Measurements from ENCODE around the gene RHOU.
"Not testable (repeated sequence)": the region's sequence is repeated elsewhere in the genome, so short reads cannot be mapped to it uniquely, and the experiment has no call there.

Gene RHOU

GRCh38 chr1:228760979-228761378, 25.7 kb downstream of the RHOU start:
- no peak for DNase-seq (ENCODE audit: low read depth)

GRCh38 chr1:228763561-228763960, 28.3 kb downstream of the RHOU start:
- no peak for DNase-seq (ENCODE audit: low read depth)

DNA sequence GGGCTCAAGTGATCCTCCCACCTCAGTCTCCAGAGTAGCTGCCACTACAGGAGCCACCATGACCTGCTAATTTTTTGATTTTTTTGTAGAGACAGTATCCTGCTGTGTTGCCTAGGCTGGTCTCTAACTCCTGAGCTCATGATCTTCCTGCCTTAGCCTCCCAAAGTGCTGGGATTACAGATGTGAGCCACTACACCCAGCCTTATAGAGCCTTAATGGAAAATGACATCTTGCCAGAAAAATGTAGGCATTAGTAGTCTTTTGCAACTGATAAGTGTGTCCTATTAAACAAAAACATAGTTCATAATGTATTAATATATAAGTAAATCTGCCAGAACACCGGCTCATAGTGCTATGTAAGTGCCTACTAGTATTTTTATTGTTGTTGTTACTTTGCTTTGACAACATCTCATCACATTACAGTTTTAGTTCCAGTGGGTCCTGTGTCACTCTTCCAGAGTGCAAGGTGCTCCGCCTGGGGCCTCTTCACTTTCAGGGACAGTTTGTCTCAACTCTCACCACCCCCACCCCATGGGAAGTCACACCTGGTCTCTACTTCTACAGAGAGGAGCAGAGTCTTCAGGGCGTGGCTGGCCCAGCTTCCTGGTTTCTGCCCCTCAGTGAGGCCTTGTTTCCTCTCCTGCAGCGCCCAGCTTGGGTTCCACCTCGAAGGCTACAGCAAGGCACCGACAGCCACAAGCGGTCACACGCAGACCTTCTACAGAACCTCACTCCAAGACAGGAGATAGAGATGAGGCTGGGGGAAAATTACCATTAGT, 30.1 kb downstream of the RHOU start:
- DNase-seq (ENCODE audit: low read depth) = no peak

- no peak for DNase-seq (ENCODE audit: low read depth)
Observed at GRCh38 chr1:228766788-228767187, 31.5 kb downstream of the RHOU start.

GRCh38 chr1:228767636-228768354, 32.5 kb downstream of the RHOU start:
- no peak for DNase-seq (ENCODE audit: low read depth)

DNA sequence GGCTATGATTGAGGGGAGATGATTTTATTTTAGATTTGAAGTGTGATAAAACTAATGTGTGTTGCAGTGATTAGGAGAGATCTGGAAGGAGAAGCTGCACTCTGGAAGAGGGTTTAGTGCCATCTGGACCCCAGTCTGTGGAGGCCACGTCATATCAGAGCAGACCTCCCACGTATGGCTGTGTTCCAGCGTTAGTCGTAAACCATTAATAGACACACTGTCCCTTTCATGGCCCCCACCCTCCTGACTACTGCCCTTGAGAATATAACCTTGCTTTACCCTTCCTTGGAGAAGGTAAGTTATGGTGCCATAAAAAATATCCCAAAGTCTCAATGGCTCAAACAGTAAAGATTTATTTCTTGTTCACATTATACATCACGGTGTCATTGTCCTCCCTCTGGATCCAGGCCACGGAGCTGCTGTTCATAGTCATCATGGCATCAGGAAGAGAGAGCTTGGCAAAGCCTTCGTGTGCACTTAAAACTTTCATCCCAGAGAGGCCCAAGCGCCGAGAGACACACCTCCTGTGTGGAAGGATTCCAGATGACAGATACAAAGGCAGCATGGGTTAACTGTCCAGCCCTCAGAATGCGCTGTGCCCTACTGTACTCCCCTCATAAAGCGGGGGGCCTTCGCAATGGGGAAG, 33.2 kb downstream of the RHOU start:
- DNase-seq (ENCODE audit: low read depth) = no peak

GRCh38 chr1:228770779-228771223, 35.5 kb downstream of the RHOU start:
- no peak for DNase-seq (ENCODE audit: low read depth)

DNA sequence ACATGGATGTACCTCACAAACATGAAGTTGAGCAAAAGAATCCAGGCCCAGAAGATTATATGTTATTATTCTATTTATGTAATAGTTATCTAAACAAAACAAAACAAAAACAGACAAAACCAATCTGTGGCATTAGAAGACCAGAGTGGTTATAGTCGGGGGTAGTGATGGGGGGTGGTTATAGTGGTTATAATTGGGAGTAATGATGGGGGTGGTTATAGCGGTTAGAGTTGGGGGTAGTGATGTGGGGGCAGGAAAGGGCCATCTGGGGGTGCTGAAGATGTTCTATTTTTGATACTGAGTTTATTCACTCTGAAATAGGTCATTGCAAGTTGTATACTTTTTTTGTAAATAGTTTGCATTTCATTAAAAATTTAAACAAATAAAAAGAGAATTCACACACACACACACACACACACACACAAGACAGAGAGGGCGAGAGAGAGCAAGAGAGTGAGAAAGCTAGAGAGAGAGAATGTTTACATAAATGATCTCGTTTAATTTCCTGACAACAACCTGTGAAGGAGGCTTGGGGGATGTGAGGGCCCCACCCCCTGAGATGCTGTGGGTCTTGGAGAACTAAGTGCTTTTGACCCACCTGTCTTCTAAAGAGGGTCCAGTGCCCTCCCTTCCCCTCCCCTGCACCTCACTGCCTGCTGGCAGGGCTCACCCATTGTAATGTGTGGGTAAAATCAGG, 37.4 kb downstream of the RHOU start:
- no peak for DNase-seq (ENCODE audit: low read depth)

GRCh38 chr1:228775946-228776345, 40.7 kb downstream of the RHOU start:
- not testable (repeated sequence) for DNase-seq (ENCODE audit: low read depth)

GRCh38 chr1:228776449-228776848, 41.2 kb downstream of the RHOU start:
- no peak for DNase-seq (ENCODE audit: low read depth)

GRCh38 chr1:228777236-228777635, 42.0 kb downstream of the RHOU start:
- DNase-seq (ENCODE audit: low read depth) = no peak

DNA sequence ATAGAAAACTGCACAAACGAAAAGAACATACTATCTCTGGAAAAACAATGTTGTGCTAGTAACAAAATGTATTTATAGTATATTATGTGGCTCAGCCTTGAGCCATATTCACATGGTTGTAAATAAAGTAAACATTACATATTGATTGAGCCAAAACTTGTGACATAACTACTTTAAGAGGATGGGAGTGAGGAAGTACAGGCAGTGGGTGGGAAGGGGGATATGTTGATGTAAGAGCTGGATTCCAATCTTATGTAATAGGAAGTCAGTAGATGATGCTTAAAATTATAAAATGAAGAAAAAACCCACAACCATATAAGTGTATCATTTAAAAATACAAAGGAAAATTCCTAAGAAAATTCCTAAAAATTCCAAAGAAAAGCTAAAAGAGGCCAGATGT, 42.7 kb downstream of the RHOU start:
- DNase-seq (ENCODE audit: low read depth) = no peak

GRCh38 chr1:228778466-228778865, 43.2 kb downstream of the RHOU start:
- no peak for DNase-seq (ENCODE audit: low read depth)

DNA sequence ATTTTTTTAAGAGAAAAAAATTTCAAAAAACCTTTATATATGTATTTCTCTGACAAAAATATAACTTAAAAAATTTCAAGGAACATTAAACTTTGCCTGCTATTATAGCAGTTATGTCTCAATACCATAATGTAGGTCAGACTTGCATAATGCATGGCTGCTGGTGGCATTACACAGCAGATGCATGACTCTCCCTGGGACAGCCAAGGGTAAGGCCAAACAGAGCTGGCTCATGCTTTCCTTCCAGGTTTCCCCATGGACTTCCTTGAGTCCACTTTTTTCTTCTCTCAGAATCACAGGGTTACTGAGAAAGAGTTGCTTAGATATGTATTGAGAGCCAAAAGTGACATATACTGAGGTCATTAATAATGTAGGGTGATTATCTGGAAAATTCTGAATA, 43.7 kb downstream of the RHOU start:
- no peak for DNase-seq (ENCODE audit: low read depth)

- DNase-seq (ENCODE audit: low read depth) = no peak
Observed at GRCh38 chr1:228781161-228781808, 46.0 kb downstream of the RHOU start.

DNA sequence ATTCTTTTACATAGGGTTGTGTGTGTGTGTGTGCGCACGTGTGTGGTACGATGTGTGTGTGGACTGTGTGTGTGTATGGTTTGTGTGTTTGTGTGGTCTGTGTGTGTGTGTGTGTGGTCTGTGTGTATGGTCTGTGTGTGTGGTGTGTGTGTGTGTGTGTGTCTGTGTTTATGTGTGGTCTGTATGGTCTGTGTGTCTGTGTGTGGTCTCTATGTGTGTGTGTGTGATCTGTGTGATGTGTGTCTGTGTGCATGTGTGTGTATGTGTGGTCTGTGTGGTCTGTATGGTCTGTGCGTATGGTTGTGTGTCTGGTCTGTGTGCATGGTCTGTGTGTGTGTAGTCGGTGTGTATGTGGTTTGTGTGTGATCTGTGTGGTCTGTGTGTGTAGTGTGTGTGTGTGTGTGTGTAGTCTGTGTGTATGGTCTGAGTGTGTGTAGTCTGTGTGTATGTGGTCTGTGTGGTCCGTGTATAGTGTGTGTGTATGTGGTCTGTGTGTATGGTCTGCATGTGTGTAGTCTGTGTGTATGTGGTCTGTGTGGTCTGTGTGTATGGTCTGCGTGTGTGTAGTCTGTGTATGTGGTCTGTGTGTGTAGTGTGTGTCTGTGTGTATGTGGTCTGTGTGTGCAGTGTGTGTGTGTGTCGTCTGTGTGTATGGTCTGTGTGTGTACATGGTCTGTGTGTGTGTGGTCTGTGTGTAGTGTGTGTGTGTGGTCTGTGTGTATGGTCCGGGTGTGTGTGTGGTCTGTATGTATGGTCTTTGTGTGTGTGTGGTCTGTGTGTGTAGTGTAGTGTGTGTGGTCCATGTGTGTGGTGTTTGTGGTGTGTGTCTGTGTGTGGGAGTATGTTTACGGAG, 46.8 kb downstream of the RHOU start:
- no peak for DNase-seq (ENCODE audit: low read depth)

GRCh38 chr1:228782662-228783417, 47.6 kb downstream of the RHOU start:
- DNase-seq (ENCODE audit: low read depth) = no peak

- no peak for DNase-seq (ENCODE audit: low read depth)
Observed at GRCh38 chr1:228783418-228784040, 48.2 kb downstream of the RHOU start.

DNA sequence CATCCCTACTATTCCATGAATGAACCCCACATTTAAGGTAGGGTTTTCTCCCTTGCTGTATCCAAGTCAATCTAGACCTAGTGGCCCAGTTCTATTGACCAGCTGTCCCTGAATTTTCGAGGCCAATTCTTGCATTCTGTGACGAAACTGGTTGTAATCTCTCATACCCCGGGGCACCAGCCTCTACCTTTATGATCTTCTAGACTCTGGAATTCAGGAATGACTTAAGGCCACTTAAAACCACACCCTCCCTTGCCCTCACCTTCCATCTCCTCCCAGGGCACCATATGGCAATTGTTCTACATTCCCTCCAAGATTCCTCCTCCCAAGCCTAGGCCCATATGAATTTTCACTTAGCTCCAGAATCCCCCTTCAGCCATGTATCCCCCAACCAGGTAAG, 48.9 kb downstream of the RHOU start:
- no peak for DNase-seq (ENCODE audit: low read depth)
